Occipital lobe (tissue), 2 donors: ENCODE data around the gene PRSS12. TPM values are rescaled to one million over a fixed set of nuclear protein-coding genes. Genes with fewer than 3 reads are reported as not detected.
"Not testable (repeated sequence)": the region's sequence is repeated elsewhere in the genome, so short reads cannot be mapped to it uniquely, and the experiment has no call there.

ENCODE experiments used
- DNase-seq: peaks from one replicate; lab custom pipeline; 2025; lab: John Stamatoyannopoulos, UW
- total RNA-seq: library from RNA; depleted of rRNA; stranded (reverse); fragments of >200 nt; gene quantifications from one replicate; pipeline ENCODE4 v1.2.3, GENCODE V29; 2014

Gene PRSS12
- 54.9 TPM for total RNA-seq

GRCh38 chr4:118352843-118353533, at the start of gene PRSS12:
PRSS12 (minus strand) TSS chr4:118353003; CDS start chr4:118352720, 283 bp downstream.
- DNase-seq: no peak

GRCh38 chr4:118400356-118400755, 47.6 kb upstream of the PRSS12 start:
- DNase-seq: no peak

- not testable (repeated sequence) for DNase-seq
Measured at GRCh38 chr4:118399883-118400282, 47.1 kb upstream of the PRSS12 start.

- DNase-seq: no peak
Measured at GRCh38 chr4:118398226-118399090, 45.7 kb upstream of the PRSS12 start.

GRCh38 chr4:118397623-118397979, 44.8 kb upstream of the PRSS12 start:
- no peak for DNase-seq

- no peak for DNase-seq
Measured at GRCh38 chr4:118396881-118397622, 44.2 kb upstream of the PRSS12 start.

- no peak for DNase-seq
Measured at GRCh38 chr4:118395057-118395644, 42.3 kb upstream of the PRSS12 start.

- not testable (repeated sequence) for DNase-seq
Measured at GRCh38 chr4:118392509-118392908, 39.7 kb upstream of the PRSS12 start.

- no peak for DNase-seq
Measured at GRCh38 chr4:118390121-118390520, 37.3 kb upstream of the PRSS12 start.

GRCh38 chr4:118389721-118390120, 36.9 kb upstream of the PRSS12 start:
- no peak for DNase-seq

GRCh38 chr4:118388606-118389005, 35.8 kb upstream of the PRSS12 start:
- no peak for DNase-seq

- DNase-seq: no peak
Measured at GRCh38 chr4:118381902-118382301, 29.1 kb upstream of the PRSS12 start.

GRCh38 chr4:118373614-118374255, 20.9 kb upstream of the PRSS12 start:
- DNase-seq: no peak

- DNase-seq: no peak
Measured at GRCh38 chr4:118372251-118372650, 19.4 kb upstream of the PRSS12 start.

GRCh38 chr4:118369231-118369630, 16.4 kb upstream of the PRSS12 start:
- no peak for DNase-seq

GRCh38 chr4:118367872-118368271, 15.1 kb upstream of the PRSS12 start:
- DNase-seq: no peak

GRCh38 chr4:118367361-118367760, 14.6 kb upstream of the PRSS12 start:
- DNase-seq: no peak

GRCh38 chr4:118363166-118363565, 10.4 kb upstream of the PRSS12 start:
- DNase-seq: no peak

- no peak for DNase-seq
Measured at GRCh38 chr4:118361192-118361591, 8.4 kb upstream of the PRSS12 start.

GRCh38 chr4:118360106-118360505, 7.3 kb upstream of the PRSS12 start:
- no peak for DNase-seq

GRCh38 chr4:118357601-118358000, 4.8 kb upstream of the PRSS12 start:
- DNase-seq: no peak
